HepG2 (cell line): ENCODE results near the gene SHISAL1. TPM values are rescaled to one million over a fixed set of nuclear protein-coding genes. Genes with fewer than 3 reads are reported as not detected.

Experiments used
- ATAC-seq: fragments of 200-7000 bp; cut with Tn5 transposase; 3 replicates; pipeline ENCODE4 v1.9.1; 2020; ENCODE audit warnings: mild to moderate bottlenecking, moderate library complexity
- BruUV-seq: library from RNA; stranded (reverse); fragments of 400-500 nt; replicated peaks from 2 replicates; lab custom pipeline; 2021; lab: Mats Ljungman, UMichigan
- CTCF ChIA-PET: fragments of 300-600 bp; formaldehyde crosslinking; extraction: SDS; loops from one replicate; lab custom pipeline; 2021; ENCODE audit warnings: low total read pairs, inconsistent platforms, low intra/inter-chr PET ratio; lab: Yijun Ruan, JAX
- POLR2A ChIA-PET: fragments of 350-600 bp; sonication (Branson Sonifier 250); formaldehyde crosslinking; loops from one replicate; lab custom pipeline; 2020; ENCODE audit warnings: antibody characterized with exemption, inconsistent platforms; lab: Yijun Ruan, JAX
- DNase-seq: peaks from one replicate; pipeline ENCODE4 v3.0.0-alpha.2; 2015; ENCODE audit warnings: low spot score
- FAIRE-seq: peaks from 3 replicates; lab custom pipeline; 2011; peaks lifted over from hg19 to GRCh38; lab: Jason Lieb, UNC
- H2AFZ ChIP-seq: one replicate; pipeline ENCODE4 v1.6.1; 2011; ENCODE audit warnings: low read length, inconsistent platforms
- H3K27ac ChIP-seq: fragments of 300-600 bp; 3 replicates; pipeline ENCODE4 v1.8.0; 2011; ENCODE audit warnings: mixed run types, mild to moderate bottlenecking, mixed read lengths, low read length, inconsistent platforms; ENCODE audit not compliant: insufficient read depth; ENCODE audit errors: extremely low read length
- H3K27me3 ChIP-seq, 2 experiments: fragments of 200-600 bp in 1 of 2; 2 replicates in 1 of 2; 3 replicates in 1 of 2; pipeline versions ENCODE4 v1.6.0 to v1.8.0; 2011; ENCODE audit warnings: low read length in 2 of 2, mild to moderate bottlenecking in 2 of 2, moderate library complexity in 2 of 2, inconsistent platforms in 1 of 2; ENCODE audit not compliant: insufficient read depth in 2 of 2, control insufficient read depth in 1 of 2
- H3K36me3 ChIP-seq, 2 experiments: fragments of 200-600 bp in 1 of 2; replicated peaks in 1 of 2; 2 replicates in 1 of 2; 3 replicates in 1 of 2; pipeline versions ENCODE4 v1.5.1 to v1.8.0; 2011; ENCODE audit warnings: low read length in 2 of 2, inconsistent platforms in 1 of 2; ENCODE audit not compliant: insufficient read depth in 2 of 2, control insufficient read depth in 1 of 2
- H3K4me1 ChIP-seq: 2 replicates; pipeline ENCODE4 v1.5.1; 2012; ENCODE audit warnings: low read length, inconsistent platforms; ENCODE audit not compliant: insufficient read depth
- H3K4me2 ChIP-seq: 2 replicates; pipeline ENCODE4 v1.6.0; 2011; ENCODE audit warnings: low read depth, low read length, inconsistent platforms
- H3K4me3 ChIP-seq, 3 experiments: fragments of 200-600 bp in 1 of 3; sonication (generic), shearing (Covaris generic) in 1 of 3; replicated peaks in 1 of 3; 2 replicates each; pipeline ENCODE4 v1.5.1; 2011 to 2016; ENCODE audit warnings: low read length in 3 of 3, inconsistent platforms in 2 of 3, low read depth in 2 of 3, mild to moderate bottlenecking in 2 of 3, control low read depth in 1 of 3, mixed read lengths in 1 of 3; ENCODE audit not compliant: insufficient read depth in 1 of 3
- H3K79me2 ChIP-seq: one replicate; pipeline ENCODE4 v1.6.1; 2011; ENCODE audit warnings: low read length, inconsistent platforms; ENCODE audit not compliant: insufficient read depth
- H3K9ac ChIP-seq: 2 replicates; pipeline ENCODE4 v1.6.0; 2011; ENCODE audit warnings: mild to moderate bottlenecking, low read depth, low read length, inconsistent platforms; ENCODE audit not compliant: insufficient read depth
- H3K9me3 ChIP-seq: 2 replicates; pipeline ENCODE4 v1.5.1; 2012; ENCODE audit warnings: mild to moderate bottlenecking, low read length
- H4K20me1 ChIP-seq: 2 replicates; pipeline ENCODE4 v1.6.0; 2011; ENCODE audit warnings: inconsistent platforms, mild to moderate bottlenecking, low read length, moderate library complexity; ENCODE audit not compliant: insufficient read depth
- FOXK2 ChIP-seq: fragments of 450-650 bp; IDR thresholded peaks from 2 replicates; pipeline ENCODE4 v1.6.1; 2016
- MEIS1 ChIP-seq: sonication (generic); formaldehyde crosslinking; IDR thresholded peaks from 2 replicates; pipeline ENCODE4 v1.9.0; 2021; ENCODE audit warnings: mild to moderate bottlenecking, missing genetic modification reagents, moderate library complexity, borderline replicate concordance
- MIER2 ChIP-seq: IDR thresholded peaks from 2 replicates; pipeline ENCODE4 v1.6.1; 2016; ENCODE audit warnings: missing biosample characterization, missing genetic modification reagents
- PAF1 ChIP-seq: IDR thresholded peaks from 2 replicates; pipeline ENCODE4 v1.6.1; 2016; ENCODE audit warnings: missing genetic modification reagents, missing compliant biosample characterization
- RFX5 ChIP-seq: IDR thresholded peaks from 2 replicates; pipeline ENCODE4 v1.6.1; 2011; ENCODE audit warnings: low read depth, low read length, improper control_type of control experiment
- SRSF9 ChIP-seq: fragments of 200-400 bp; formaldehyde crosslinking; IDR thresholded peaks from 2 replicates; pipeline ENCODE4 v1.6.1; 2018; ENCODE audit warnings: borderline replicate concordance, mild to moderate bottlenecking, low read depth, low read length; ENCODE audit not compliant: insufficient read depth, poor library complexity, severe bottlenecking
- ZBTB8A ChIP-seq: sonication (generic); formaldehyde crosslinking; IDR thresholded peaks from 2 replicates; pipeline ENCODE4 v1.4.0; 2020; ENCODE audit warnings: mild to moderate bottlenecking, low read depth, missing genetic modification reagents, borderline replicate concordance
- ZMYM4 ChIP-seq: sonication (generic); formaldehyde crosslinking; IDR thresholded peaks from 2 replicates; pipeline ENCODE4 v1.8.1; 2023; ENCODE audit warnings: mild to moderate bottlenecking, missing genetic modification reagents
- ZSCAN22 ChIP-seq: sonication (generic); formaldehyde crosslinking; IDR thresholded peaks from 2 replicates; pipeline ENCODE4 v1.4.0; 2020; ENCODE audit warnings: mild to moderate bottlenecking, missing genetic modification reagents
- WGBS: methylation state at CpG from one replicate; pipeline ENCODE4 v1.1.6; 2017; ENCODE audit warnings: low lambda C conversion rate; 5-methylcytosine and 5-hydroxymethylcytosine counted together
- in situ Hi-C: cut with HindIII; loops from 2 replicates; pipeline ENCODE4 v1.10.0; 2017; ENCODE audit warnings: low pct_unique_long_range_greater_than_20kb; ENCODE audit not compliant: extremely low pct_ligation_motif_present
- intact Hi-C: fragments of 100-400 bp; cut with micrococcal nuclease; formaldehyde crosslinking; loops from one replicate; pipeline ENCODE4 v1.10.0; 2022; ENCODE audit not compliant: unreplicated experiment
- polyA plus RNA-seq, 8 experiments: library from polyadenylated mRNA; depleted of rRNA in 3 of 8; stranded (reverse) in 7 of 8; unstranded in 1 of 8; fragments of >200 nt; fragmentation: Illumina TruSeq in 4 of 8; extraction: Trizol in 4 of 8; gene quantifications; 2 replicates each; pipeline versions ENCODE4 v1.2.1 to v1.2.3, GENCODE V29; 2011 to 2016; ENCODE audit warnings: low read depth in 4 of 8, missing spikeins in 1 of 8, mixed read lengths in 1 of 8; ENCODE audit not compliant: insufficient read depth in 1 of 8
- total RNA-seq, 5 experiments: library from RNA; depleted of rRNA; stranded (reverse); fragments of >200 nt; fragmentation: Illumina TruSeq; extraction: Trizol; gene quantifications; 2 replicates each; pipeline ENCODE4 v1.2.3, GENCODE V29; 2016; ENCODE audit warnings: low read depth in 1 of 5
- TF ChIP-seq, protein P1 (sequence below): sonication (generic); formaldehyde crosslinking; IDR thresholded peaks from 2 replicates; pipeline ENCODE4 v1.4.0; 2020; ENCODE audit warnings: missing genetic modification reagents, borderline replicate concordance
- TF ChIP-seq, protein P2 (sequence below): sonication (generic); formaldehyde crosslinking; IDR thresholded peaks from 2 replicates; pipeline ENCODE4 v1.9.0; 2021; ENCODE audit warnings: missing genetic modification reagents, borderline replicate concordance
- TF ChIP-seq, protein P3 (sequence below): sonication (generic); formaldehyde crosslinking; IDR thresholded peaks from 2 replicates; pipeline ENCODE4 v1.8.0; 2023; ENCODE audit warnings: mild to moderate bottlenecking, missing genetic modification reagents
- TF ChIP-seq, protein P4 (sequence below): sonication (generic); formaldehyde crosslinking; IDR thresholded peaks from 2 replicates; pipeline ENCODE4 v1.5.0; 2020; ENCODE audit warnings: mild to moderate bottlenecking, low read depth, missing genetic modification reagents, borderline replicate concordance

SHISAL1 gene
- total and polyA plus RNA-seq, 2 of the 13 experiments (the other 11 are each of a cell fraction or from before 2014, with no cell fraction given), result not detected

DNA sequence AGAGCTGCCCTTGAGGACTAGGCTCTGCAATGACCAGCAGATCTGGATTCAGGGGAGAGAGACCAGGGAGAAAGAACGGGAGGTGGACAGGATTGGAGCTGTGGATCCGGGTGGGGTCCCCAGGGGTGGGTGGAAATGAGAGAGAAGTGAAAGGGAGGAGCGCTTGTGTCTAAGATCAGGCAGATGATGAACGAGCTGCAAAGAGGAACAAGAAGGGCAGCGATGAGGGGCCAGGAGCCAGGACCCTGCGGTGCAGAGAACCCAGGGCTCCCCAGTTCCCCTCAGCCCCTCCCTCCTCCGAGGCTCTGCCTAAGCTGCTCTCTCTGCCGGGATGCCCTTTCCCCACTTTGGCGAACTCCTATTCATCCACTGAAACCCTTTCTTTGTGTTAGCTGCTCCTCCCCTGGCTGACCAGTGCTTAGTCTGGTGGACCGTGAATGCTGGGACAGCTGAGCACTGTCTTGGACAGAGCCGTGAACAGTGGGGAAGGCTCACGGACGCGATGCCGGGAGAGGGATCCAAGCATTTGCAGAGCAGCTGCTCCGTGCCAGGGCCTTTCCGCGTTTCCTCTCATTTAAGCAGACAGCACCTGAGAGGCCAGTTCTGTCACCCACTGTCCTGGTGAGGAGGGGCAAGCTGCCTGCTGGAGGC lies 35.9 kb downstream of the SHISAL1 start:
- in situ Hi-C loops (no loop called here), intact Hi-C loops (no loop called here)
- ATAC-seq, result no peak
- H2AFZ ChIP-seq, result no peak overlapping the region
- no peak overlapping the region for H3K9ac ChIP-seq
- no peak overlapping the region for H3K4me2 ChIP-seq
- 24% methylated on average over 15 of the region's 18 CpGs for WGBS
- no peaks in the 10 kb centered on the region for H3K9me3 ChIP-seq
- no peaks in the 10 kb centered on the region for H3K79me2 ChIP-seq
- peaks cover 5 to 54% of the 10 kb centered on the region in 2 experiments; a peak in 4 of 5 replicates for H3K27me3 ChIP-seq
- no peaks in the 10 kb centered on the region for H4K20me1 ChIP-seq
- no peak for FAIRE-seq
- H3K27ac ChIP-seq, result no peak overlapping the region
- H3K4me3 ChIP-seq, result no peak overlapping the region
- H3K36me3 ChIP-seq, result no peaks in the 10 kb centered on the region
- BruUV-seq, result no TSS peak
- ChIA-PET CTCF (no interaction called here), POLR2A (no interaction called here)
- H3K4me1 ChIP-seq, result no peaks in the 10 kb centered on the region
- DNase-seq, result no peak
- TF ChIP-seq PAF1 (no peak), MIER2 (CRISPR knock-in tag) (no peak), ZMYM4 (CRISPR knock-in tag) (no peak), ZBTB8A (CRISPR knock-in tag) (no peak), ZSCAN22 (CRISPR knock-in tag) (no peak), FOXK2 (no peak), RFX5 (no peak), MEIS1 (CRISPR knock-in tag) (no peak), SRSF9 (no peak)
- TF ChIP-seq, protein P1, sequence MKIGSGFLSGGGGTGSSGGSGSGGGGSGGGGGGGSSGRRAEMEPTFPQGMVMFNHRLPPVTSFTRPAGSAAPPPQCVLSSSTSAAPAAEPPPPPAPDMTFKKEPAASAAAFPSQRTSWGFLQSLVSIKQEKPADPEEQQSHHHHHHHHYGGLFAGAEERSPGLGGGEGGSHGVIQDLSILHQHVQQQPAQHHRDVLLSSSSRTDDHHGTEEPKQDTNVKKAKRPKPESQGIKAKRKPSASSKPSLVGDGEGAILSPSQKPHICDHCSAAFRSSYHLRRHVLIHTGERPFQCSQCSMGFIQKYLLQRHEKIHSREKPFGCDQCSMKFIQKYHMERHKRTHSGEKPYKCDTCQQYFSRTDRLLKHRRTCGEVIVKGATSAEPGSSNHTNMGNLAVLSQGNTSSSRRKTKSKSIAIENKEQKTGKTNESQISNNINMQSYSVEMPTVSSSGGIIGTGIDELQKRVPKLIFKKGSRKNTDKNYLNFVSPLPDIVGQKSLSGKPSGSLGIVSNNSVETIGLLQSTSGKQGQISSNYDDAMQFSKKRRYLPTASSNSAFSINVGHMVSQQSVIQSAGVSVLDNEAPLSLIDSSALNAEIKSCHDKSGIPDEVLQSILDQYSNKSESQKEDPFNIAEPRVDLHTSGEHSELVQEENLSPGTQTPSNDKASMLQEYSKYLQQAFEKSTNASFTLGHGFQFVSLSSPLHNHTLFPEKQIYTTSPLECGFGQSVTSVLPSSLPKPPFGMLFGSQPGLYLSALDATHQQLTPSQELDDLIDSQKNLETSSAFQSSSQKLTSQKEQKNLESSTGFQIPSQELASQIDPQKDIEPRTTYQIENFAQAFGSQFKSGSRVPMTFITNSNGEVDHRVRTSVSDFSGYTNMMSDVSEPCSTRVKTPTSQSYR (CRISPR knock-in tag), result no peak
- TF ChIP-seq, protein P2, sequence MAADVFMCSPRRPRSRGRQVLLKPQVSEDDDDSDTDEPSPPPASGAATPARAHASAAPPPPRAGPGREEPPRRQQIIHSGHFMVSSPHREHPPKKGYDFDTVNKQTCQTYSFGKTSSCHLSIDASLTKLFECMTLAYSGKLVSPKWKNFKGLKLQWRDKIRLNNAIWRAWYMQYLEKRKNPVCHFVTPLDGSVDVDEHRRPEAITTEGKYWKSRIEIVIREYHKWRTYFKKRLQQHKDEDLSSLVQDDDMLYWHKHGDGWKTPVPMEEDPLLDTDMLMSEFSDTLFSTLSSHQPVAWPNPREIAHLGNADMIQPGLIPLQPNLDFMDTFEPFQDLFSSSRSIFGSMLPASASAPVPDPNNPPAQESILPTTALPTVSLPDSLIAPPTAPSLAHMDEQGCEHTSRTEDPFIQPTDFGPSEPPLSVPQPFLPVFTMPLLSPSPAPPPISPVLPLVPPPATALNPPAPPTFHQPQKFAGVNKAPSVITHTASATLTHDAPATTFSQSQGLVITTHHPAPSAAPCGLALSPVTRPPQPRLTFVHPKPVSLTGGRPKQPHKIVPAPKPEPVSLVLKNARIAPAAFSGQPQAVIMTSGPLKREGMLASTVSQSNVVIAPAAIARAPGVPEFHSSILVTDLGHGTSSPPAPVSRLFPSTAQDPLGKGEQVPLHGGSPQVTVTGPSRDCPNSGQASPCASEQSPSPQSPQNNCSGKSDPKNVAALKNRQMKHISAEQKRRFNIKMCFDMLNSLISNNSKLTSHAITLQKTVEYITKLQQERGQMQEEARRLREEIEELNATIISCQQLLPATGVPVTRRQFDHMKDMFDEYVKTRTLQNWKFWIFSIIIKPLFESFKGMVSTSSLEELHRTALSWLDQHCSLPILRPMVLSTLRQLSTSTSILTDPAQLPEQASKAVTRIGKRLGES (CRISPR knock-in tag), result no peak
- TF ChIP-seq, protein P3, sequence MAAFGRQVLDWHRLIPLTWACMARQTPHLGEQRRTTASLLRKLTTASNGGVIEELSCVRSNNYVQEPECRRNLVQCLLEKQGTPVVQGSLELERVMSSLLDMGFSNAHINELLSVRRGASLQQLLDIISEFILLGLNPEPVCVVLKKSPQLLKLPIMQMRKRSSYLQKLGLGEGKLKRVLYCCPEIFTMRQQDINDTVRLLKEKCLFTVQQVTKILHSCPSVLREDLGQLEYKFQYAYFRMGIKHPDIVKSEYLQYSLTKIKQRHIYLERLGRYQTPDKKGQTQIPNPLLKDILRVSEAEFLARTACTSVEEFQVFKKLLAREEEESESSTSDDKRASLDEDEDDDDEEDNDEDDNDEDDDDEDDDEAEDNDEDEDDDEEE (CRISPR knock-in tag), result no peak
- TF ChIP-seq, protein P4, sequence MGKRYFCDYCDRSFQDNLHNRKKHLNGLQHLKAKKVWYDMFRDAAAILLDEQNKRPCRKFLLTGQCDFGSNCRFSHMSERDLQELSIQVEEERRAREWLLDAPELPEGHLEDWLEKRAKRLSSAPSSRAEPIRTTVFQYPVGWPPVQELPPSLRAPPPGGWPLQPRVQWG, result no peak
